ENCODE data around the gene GABBR2. TPM values are rescaled to one million over a fixed set of nuclear protein-coding genes. Genes with fewer than 3 reads are reported as not detected.
"Not testable (repeated sequence)": the region's sequence is repeated elsewhere in the genome, so short reads cannot be mapped to it uniquely, and the experiment has no call there.

The GABBR2 gene
- total RNA-seq, 2 donors from 2014 or later, result not detected

DNA sequence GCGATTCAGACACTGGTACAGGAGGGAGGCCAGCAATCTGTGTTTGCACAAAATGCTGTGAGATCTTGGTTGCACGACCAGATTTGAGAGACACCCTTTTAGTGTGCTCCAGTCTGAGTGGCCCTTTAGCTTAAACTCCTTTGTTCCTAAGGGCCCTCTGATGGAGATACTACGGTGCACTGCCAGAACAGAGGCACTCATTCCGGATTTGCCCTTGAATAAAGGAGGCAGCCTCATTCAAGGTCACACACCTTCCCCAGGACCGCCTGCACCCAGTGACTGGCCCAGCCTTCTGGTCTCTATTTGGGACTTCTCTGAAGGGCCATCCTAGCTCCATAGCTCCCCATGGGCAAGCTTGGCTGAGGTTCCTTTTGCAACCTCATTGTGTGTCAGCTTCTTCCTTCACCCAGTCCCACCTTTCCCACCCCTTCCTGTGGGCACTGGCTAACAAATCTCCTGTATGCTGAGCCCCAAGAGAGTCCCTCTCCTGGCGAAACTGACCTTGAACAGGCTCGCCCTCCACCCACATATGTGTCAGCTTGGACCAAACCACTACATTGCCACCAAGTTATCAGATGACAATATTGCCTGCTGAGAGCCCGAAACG, 191.7 kb downstream of the GABBR2 start:
- no peaks in the 10 kb centered on the region for H3K36me3 ChIP-seq (replicated peaks in 1 of 2; ENCODE audit: insufficient read depth in 1 of 2, low read depth in 2 of 2)
- no peak overlapping the region for H3K4me3 ChIP-seq
- WGBS, 2 donors, result 70 to 76% methylated on average over 9 of the region's 9 CpGs
- H3K27ac ChIP-seq, result no peak overlapping the region
- intact Hi-C loops (cut with DNase I), result no loop called here
- ATAC-seq (no peak), DNase-seq (no peak)
- H3K27me3 ChIP-seq, result no peaks in the 10 kb centered on the region
- TF ChIP-seq POLR2A (IDR thresholded peaks at IDR 0.05), result no peak
- TF ChIP-seq, protein P1, sequence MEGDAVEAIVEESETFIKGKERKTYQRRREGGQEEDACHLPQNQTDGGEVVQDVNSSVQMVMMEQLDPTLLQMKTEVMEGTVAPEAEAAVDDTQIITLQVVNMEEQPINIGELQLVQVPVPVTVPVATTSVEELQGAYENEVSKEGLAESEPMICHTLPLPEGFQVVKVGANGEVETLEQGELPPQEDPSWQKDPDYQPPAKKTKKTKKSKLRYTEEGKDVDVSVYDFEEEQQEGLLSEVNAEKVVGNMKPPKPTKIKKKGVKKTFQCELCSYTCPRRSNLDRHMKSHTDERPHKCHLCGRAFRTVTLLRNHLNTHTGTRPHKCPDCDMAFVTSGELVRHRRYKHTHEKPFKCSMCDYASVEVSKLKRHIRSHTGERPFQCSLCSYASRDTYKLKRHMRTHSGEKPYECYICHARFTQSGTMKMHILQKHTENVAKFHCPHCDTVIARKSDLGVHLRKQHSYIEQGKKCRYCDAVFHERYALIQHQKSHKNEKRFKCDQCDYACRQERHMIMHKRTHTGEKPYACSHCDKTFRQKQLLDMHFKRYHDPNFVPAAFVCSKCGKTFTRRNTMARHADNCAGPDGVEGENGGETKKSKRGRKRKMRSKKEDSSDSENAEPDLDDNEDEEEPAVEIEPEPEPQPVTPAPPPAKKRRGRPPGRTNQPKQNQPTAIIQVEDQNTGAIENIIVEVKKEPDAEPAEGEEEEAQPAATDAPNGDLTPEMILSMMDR (IDR thresholded peaks at IDR 0.05), result no peak
- H3K9me3 ChIP-seq, result no peaks in the 10 kb centered on the region
- no peaks in the 10 kb centered on the region for H3K4me1 ChIP-seq

DNA sequence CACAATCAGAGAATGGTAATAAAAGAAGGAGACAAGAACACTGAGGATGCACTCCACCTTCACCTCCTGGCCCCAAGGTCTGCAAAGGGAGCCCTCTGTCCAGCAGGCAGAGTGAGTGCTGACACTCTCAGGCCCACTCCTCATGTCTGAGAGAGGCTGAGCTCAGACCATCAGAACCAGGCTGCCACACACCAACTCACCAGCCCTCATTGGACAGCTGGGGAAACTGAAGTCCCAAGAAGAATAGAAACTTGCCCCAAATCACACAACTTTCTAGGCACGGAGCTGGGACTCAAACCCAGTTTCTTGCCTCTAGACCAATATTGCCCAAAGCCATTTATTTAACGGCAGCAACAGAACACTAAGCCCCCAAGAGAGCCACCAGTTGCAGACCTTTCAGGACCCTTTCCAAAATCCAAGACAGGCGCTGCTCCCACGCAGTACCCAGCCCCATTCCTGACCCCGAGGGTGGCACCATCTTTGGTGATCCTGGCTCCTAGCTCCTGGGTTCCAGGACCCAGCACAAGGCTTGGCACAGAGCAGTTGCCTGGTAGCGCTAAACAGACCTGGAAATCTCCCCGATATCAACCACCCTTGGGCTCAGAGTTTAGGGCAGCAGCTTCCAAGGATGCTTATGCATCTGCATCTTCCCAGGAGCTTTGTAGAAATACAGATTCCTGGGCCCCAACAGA, 192.4 kb downstream of the GABBR2 start:
- Histone ChIP-seq H3K36me3 (replicated peaks in 1 of 2; ENCODE audit: insufficient read depth in 1 of 2, low read depth in 2 of 2) (no peaks in the 10 kb centered on the region), H3K4me1 (no peaks in the 10 kb centered on the region), H3K27ac (no peak overlapping the region), H3K9me3 (no peaks in the 10 kb centered on the region), H3K4me3 (no peak overlapping the region), H3K27me3 (no peaks in the 10 kb centered on the region)
- ATAC-seq, result no peak
- DNase-seq, result no peak
- intact Hi-C loops (cut with DNase I), result no loop called here
- TF ChIP-seq, protein P1 (IDR thresholded peaks at IDR 0.05), result no peak
- no peak for TF ChIP-seq POLR2A (IDR thresholded peaks at IDR 0.05)
- 82 to 88% methylated on average over 6 to 7 of the region's 7 CpGs for WGBS, 2 donors

DNA sequence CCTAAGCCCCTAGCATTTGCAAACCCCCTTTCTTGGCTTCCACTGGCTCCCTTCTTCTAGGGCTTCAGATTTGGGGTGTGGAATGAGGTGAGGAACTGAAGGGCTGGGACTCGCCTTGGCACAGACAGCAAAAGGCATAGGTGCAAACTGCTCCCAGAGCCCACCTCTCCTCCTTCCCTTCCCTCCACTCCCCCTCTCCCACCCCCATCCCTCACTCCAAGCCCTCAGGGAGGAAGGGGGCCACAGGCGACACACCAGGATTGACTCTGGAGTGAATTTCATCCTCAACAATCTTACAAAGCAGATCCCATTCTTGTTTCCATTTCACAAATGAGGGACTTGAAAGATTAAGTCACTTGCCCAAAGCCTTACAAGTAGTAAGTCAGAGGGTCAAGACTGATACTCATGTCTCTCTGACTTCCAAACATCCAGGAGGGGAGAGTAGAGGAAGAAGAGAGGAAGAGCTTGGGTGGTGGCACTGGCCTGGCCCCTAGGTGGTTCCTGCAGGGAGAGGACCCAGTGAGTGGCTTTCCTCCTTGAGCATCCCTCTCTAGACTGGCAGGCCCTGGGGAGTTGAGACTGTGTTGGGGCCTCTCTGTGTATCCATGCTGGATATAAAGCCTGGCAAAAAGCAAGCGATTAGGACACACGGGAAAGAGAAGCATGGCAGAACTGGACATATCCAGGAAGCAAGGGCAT, 193.1 kb downstream of the GABBR2 start:
- intact Hi-C loops (cut with DNase I), result no loop called here
- no peaks in the 10 kb centered on the region for H3K36me3 ChIP-seq (replicated peaks in 1 of 2; ENCODE audit: insufficient read depth in 1 of 2, low read depth in 2 of 2)
- ATAC-seq (no peak), DNase-seq (no peak)
- no peak for TF ChIP-seq POLR2A (IDR thresholded peaks at IDR 0.05)
- TF ChIP-seq, protein P1 (IDR thresholded peaks at IDR 0.05), result no peak
- WGBS, 2 donors, result 78 to 80% methylated on average over 4 of the region's 4 CpGs
- no peaks in the 10 kb centered on the region for H3K27me3 ChIP-seq
- no peak overlapping the region for H3K27ac ChIP-seq
- H3K4me3 ChIP-seq, result no peak overlapping the region
- no peaks in the 10 kb centered on the region for H3K9me3 ChIP-seq
- no peaks in the 10 kb centered on the region for H3K4me1 ChIP-seq

DNA sequence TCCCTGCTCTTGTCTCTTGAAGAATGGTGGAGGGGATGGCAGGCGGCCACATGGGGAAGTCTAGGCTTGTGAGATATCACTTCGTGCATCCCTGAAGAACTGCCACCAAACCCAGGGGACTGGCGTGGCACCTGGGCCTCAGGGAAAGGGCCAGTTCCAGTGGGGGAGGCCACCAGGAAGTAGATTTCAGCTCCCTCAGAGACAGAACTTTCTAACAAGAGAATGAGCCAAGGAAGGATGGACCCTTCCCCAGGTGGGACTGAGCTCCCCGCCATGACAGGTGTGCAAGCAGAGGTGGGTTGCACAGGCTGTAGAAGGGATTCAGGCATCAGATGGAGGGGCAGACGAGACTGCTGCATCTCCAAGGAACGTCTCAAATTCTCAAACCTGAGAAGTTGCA, 193.9 kb downstream of the GABBR2 start:
- H3K9me3 ChIP-seq, result no peaks in the 10 kb centered on the region
- 69 to 82% methylated on average over 6 of the region's 6 CpGs for WGBS, 2 donors
- no peak for DNase-seq

DNA sequence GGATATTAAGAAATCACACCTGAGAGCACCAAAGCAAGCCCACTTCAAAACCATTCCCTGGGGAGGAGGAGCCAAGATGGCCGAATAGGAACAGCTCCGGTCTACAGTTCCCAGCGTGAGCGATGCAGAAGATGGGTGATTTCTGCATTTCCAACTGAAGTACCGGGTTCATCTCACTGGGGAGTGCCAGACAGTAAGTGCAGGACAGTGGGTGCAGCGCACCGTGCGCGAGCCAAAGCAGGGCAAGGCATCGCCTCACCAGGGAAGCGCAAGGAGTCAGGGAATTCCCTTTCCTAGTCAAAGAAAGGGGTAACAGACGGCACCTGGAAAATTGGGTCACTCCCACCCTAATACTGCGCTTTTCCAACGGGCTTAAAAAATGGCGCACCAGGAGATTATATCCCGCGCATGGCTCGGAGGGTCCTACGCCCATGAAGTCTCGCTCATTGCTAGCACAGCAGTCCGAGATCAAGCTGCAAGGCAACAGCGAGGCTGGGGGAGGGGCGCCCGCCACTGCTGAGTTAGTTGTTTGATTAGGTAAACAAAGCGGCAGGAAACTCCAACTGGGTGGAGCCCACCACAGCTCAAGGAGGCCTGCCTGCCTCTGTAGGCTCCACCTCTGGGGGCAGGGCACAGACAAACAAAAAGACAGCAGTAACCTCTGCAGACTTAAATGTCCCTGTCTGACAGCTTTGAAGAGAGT, 200.4 kb downstream of the GABBR2 start:
- H3K27me3 ChIP-seq; H3K4me1 ChIP-seq; intact Hi-C loops (cut with DNase I); ATAC-seq; H3K27ac ChIP-seq; H3K36me3 ChIP-seq (replicated peaks in 1 of 2; ENCODE audit: insufficient read depth in 1 of 2, low read depth in 2 of 2); DNase-seq; H3K4me3 ChIP-seq; H3K9me3 ChIP-seq: not testable (repeated sequence)
- 78 to 81% methylated on average over 12 to 18 of the region's 25 CpGs for WGBS, 2 donors

More for the DNA sequence above, 193.9 kb downstream of the GABBR2 start:
- H3K36me3 ChIP-seq (replicated peaks in 1 of 2; ENCODE audit: insufficient read depth in 1 of 2, low read depth in 2 of 2), result no peaks in the 10 kb centered on the region
- no peak overlapping the region for H3K4me3 ChIP-seq
- intact Hi-C loops (cut with DNase I), result no loop called here
- H3K27ac ChIP-seq, result no peak overlapping the region
- no peaks in the 10 kb centered on the region for H3K4me1 ChIP-seq
- no peak for TF ChIP-seq POLR2A (IDR thresholded peaks at IDR 0.05)
- TF ChIP-seq, protein P1 (IDR thresholded peaks at IDR 0.05), result no peak
- no peaks in the 10 kb centered on the region for H3K27me3 ChIP-seq
- no peak for ATAC-seq
